Measurements from ENCODE around the gene ASTN2. TPM values are rescaled to one million over a fixed set of nuclear protein-coding genes. Genes with fewer than 3 reads are reported as not detected.

Gene ASTN2
- total RNA-seq, 1 donor = 3.1 TPM

DNA sequence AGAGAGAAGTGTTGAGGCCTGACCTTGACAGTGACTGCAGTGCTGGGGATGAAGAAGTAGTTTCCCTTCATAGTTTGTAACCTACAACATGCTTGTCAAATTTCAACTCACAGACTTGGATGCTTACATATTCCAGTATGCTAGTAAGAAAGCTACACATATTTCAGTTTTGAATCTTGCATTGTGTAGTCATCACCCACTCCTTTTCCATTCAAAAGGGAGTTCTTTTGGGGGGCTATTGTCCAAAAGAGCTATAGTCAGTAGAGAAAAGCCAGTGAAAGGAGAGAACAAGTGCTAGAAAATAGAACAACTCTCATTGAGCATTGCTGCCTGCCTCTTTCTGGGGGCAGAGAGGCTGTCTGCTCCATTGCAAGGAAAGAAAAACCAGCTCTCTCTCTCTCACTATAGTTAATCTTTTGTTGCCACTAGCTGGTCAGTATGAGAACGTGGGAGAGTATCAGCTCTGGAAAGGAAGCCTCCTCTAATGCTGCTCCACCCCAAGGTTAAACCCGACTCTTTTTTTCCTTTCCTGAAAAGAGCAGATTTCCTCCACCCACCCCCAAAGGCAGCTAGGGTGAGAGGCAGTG lies 7.3 kb downstream of the ASTN2 start:
- peaks cover 6% of the 10 kb centered on the region for H3K27me3 ChIP-seq (ENCODE audit: insufficient read depth, low read length)
- no peaks in the 10 kb centered on the region for H3K9me3 ChIP-seq (ENCODE audit: low read depth, low read length)
- no peaks in the 10 kb centered on the region for H3K4me1 ChIP-seq (ENCODE audit: insufficient read depth, low read length)
- no peak overlapping the region for H3K4me3 ChIP-seq (ENCODE audit: low read length)

DNA sequence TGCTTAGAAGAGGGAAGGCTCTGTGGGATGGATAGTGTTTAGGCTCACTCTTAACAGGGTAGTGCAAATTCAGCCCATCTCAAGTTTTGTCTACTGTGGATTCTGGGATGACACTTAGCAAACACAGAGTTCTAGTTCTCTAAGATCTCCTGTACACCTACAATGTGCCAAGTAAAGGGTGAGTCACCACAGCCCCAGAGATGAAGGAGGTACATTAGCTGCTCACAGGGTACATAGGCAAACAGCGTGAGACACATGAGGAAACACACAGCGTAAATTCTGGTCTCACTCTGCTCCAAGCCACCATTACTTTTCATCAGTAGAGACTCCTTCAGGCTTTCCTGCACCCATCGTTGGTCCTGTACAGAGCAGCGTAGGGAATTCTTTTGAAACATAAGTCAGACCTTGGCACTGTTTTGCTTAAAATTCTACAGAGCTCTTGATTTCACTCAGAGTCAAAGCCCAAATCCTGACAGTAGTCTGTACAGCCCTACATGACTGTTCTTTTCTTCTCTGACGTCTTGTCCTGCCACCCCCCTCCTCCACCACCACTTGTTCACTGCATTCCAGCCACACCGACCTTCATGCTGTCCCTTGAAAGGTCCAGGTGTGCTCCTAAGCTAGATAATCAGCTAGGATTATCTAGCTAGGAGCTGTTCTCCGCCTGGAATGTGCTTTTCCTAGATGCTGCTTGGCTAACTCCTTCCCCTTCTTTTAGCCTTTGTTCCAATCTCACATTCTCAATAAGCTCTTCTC lies 8.7 kb downstream of the ASTN2 start:
- Histone ChIP-seq H3K27me3 (ENCODE audit: insufficient read depth, low read length) (no peaks in the 10 kb centered on the region), H3K9me3 (ENCODE audit: low read depth, low read length) (no peaks in the 10 kb centered on the region), H3K4me1 (ENCODE audit: insufficient read depth, low read length) (no peaks in the 10 kb centered on the region), H3K4me3 (ENCODE audit: low read length) (no peak overlapping the region)

DNA sequence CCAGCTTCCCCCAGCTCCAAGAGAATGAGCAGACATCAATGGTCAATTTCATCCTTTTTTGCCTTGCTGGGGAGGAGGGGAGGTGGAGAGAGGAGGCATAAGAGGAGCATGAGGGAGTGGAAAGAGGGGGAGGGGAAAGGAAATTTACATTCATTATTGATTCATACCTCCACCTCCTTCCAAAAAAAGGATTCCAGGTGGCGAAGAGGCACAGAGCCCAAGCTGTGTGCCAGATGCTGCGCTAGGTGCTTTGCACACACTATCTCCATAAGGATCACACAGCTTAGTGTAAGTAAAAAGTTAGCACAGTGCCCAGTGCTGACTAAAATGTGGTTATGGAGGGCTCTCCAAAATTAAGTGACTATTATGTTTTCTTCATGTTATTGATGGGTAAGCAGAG lies 11.0 kb downstream of the ASTN2 start:
- Histone ChIP-seq H3K4me3 (ENCODE audit: low read length) (no peak overlapping the region), H3K27me3 (ENCODE audit: insufficient read depth, low read length) (no peaks in the 10 kb centered on the region), H3K9me3 (ENCODE audit: low read depth, low read length) (no peaks in the 10 kb centered on the region)

DNA sequence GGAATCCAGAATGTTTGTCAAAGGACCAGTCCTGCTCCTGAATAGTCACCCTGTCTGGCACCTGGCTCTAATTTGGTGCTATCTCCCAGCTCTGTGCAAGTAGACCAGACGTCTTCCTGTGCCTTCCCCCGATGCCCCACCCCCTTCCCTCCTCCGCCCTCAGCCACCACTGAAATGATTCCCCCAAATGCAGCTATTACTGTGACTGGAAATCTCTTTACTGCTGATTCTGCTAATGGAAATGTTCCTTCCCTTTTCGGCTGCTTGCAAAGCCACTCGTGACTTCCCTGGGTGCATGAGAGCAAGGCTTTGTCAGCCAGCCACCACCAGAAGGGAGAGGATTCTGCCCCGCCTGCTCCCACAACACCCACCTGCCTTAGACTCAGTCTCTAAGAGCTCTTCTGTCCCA lies 11.4 kb downstream of the ASTN2 start:
- H3K4me1 ChIP-seq (ENCODE audit: insufficient read depth, low read length) = no peaks in the 10 kb centered on the region
- no peaks in the 10 kb centered on the region for H3K27me3 ChIP-seq (ENCODE audit: insufficient read depth, low read length)
- no peaks in the 10 kb centered on the region for H3K9me3 ChIP-seq (ENCODE audit: low read depth, low read length)
- H3K4me3 ChIP-seq (ENCODE audit: low read length) = no peak overlapping the region

More for the DNA sequence above, 11.0 kb downstream of the ASTN2 start:
- H3K4me1 ChIP-seq (ENCODE audit: insufficient read depth, low read length) = no peaks in the 10 kb centered on the region

DNA sequence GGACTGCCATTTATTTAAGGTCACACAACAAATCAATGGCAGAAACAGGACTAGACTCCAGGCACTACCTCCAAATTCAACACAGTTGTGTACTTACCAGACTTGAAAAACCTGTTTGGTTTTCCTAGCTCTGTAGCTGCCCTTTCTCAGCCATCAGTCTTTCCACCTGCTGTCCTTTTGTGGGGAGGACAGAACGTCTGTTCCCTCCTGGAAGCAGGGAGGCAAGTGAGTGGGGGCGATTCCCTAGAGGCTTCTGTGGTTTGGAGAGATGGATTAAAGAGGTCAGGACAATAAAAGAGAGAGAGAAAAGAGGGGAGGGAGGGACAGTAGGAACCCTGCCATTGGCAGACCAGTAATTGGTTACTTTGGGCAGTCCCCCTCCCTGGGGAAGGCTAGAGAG lies 14.7 kb downstream of the ASTN2 start:
- Histone ChIP-seq H3K4me1 (ENCODE audit: insufficient read depth, low read length) (no peaks in the 10 kb centered on the region), H3K9me3 (ENCODE audit: low read depth, low read length) (no peaks in the 10 kb centered on the region), H3K4me3 (ENCODE audit: low read length) (no peak overlapping the region), H3K27me3 (ENCODE audit: insufficient read depth, low read length) (no peaks in the 10 kb centered on the region)

DNA sequence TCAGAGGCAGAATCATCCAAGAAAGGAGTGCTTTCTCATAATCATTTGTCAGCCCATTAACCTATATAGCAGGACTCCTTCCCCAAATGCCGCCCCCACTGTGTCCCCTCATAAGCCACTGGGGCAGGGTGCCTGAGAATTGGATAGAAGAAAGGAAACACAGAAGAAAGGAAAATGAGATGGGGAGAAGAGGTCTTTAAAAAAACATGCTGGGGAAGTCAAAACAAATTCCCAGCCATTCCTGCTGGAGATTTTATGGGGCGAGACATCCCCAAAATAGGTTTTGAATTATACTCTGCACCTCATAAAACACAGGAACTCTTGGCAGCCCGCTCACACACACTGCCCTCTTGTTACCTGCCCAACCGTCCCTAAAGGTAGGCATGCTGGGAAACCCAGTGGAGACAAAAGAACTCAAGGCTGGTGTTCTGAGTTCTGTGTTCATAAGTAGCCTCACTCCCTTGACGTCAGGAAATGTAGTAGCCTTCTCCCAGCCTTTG lies 19.7 kb downstream of the ASTN2 start:
- Histone ChIP-seq H3K4me3 (ENCODE audit: low read length) (no peak overlapping the region), H3K27me3 (ENCODE audit: insufficient read depth, low read length) (no peaks in the 10 kb centered on the region), H3K9me3 (ENCODE audit: low read depth, low read length) (no peaks in the 10 kb centered on the region), H3K4me1 (ENCODE audit: insufficient read depth, low read length) (no peaks in the 10 kb centered on the region)

DNA sequence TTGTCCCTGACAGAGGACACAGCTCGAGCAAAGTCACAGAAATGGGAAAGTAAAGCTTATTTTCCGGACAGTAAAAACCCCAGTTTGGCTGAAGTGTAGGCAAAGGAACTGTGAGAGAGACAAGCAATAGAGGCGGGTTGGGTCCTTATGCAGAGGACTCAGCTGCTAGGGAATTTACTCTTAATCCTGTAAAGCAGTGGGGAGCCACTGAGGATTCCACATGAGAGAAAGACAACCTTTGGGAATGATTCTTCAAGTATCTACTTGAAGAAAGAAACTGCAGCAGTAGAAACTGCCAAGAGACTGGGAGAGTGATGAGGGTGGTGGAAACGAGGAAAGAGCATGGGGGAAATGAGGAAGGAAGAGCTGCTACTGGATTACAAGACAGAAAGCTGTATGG lies 20.2 kb downstream of the ASTN2 start:
- H3K4me1 ChIP-seq (ENCODE audit: insufficient read depth, low read length) = no peaks in the 10 kb centered on the region
- H3K9me3 ChIP-seq (ENCODE audit: low read depth, low read length) = no peaks in the 10 kb centered on the region
- H3K27me3 ChIP-seq (ENCODE audit: insufficient read depth, low read length) = no peaks in the 10 kb centered on the region
- H3K4me3 ChIP-seq (ENCODE audit: low read length) = no peak overlapping the region

DNA sequence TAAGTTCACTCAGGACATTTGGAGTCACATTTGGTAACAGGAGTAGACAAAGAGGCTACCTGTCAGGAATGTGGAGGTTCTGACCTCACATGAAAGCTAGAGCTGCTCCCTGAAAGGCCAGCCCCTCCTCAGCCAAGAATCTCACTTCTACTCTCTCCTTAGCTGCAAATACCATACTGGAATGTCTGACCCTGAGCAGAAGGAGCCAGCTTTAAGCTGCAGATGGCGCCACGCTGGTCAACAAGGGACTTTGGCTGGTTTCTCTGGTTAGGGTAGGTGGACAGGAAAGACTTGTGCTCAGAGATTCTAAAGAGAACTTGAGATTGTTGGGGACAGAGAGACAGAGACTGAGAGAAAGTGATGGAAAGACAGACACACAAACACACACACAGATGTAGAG lies 21.9 kb downstream of the ASTN2 start:
- H3K27me3 ChIP-seq (ENCODE audit: insufficient read depth, low read length) = no peaks in the 10 kb centered on the region
- no peaks in the 10 kb centered on the region for H3K9me3 ChIP-seq (ENCODE audit: low read depth, low read length)
- H3K4me1 ChIP-seq (ENCODE audit: insufficient read depth, low read length) = no peaks in the 10 kb centered on the region
- H3K4me3 ChIP-seq (ENCODE audit: low read length) = no peak overlapping the region

DNA sequence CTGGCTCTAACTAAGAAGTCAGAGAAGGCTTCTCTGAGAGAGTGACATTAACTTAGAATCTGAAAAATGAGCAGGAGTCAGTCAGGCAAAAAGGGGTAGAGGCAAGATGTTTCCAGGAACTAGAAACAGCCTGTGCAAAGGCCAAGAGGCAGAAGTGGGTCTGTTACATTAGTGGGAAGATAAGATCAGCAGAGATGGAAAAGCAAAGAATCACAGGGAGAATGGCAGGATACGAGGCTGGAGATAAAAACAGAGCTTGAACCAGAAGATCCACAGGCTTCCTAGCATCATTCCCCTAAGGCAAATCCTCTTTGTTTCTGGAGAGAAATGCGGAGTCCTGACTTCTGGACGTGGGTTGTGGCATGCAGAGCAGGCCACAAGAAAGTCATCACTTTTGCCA lies 27.4 kb downstream of the ASTN2 start:
- Histone ChIP-seq H3K4me3 (ENCODE audit: low read length) (no peak overlapping the region), H3K4me1 (ENCODE audit: insufficient read depth, low read length) (no peaks in the 10 kb centered on the region), H3K9me3 (ENCODE audit: low read depth, low read length) (no peaks in the 10 kb centered on the region), H3K27me3 (ENCODE audit: insufficient read depth, low read length) (no peaks in the 10 kb centered on the region)

DNA sequence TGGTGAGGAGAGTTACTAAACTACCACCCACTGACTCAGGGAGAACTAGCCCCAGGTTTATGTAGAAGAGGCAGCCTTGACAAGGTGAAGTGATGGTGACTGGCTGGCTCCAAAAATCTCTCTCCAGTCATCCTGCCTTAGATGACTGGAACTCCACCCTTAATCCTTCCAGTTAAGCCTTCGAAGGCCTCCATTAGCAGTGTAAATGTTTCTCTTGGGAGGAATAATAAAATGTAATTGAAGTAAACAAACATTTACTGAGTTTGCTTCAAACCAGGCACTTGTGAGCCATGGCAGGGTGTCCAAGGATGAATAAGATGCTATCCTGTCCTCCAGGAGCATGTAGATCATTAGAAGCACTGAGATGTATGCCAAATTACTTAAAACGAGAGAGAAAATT lies 35.5 kb downstream of the ASTN2 start:
- no peaks in the 10 kb centered on the region for H3K9me3 ChIP-seq (ENCODE audit: low read depth, low read length)
- H3K4me1 ChIP-seq (ENCODE audit: insufficient read depth, low read length) = no peaks in the 10 kb centered on the region
- H3K4me3 ChIP-seq (ENCODE audit: low read length) = no peak overlapping the region
- no peaks in the 10 kb centered on the region for H3K27me3 ChIP-seq (ENCODE audit: insufficient read depth, low read length)

DNA sequence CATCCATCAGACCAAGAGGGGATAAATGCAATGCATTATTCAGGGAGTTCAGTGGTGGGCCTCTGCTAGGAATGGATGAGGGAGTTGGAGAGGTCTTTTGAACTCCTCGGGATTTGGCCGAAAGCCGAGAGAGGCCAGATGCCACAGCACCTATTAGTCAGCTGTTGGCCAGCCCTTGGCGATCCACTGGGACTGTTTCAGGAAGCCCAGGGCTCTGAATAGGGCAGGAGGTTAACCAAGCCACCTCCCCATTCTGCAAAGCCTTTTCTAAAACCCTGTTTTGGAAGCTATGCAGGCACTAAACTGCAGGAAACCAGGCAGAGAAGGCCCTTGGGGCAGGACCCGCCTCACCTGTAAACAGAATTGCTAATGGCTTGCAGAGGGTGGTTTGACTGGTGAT lies 37.8 kb downstream of the ASTN2 start:
- Histone ChIP-seq H3K4me1 (ENCODE audit: insufficient read depth, low read length) (no peaks in the 10 kb centered on the region), H3K27me3 (ENCODE audit: insufficient read depth, low read length) (no peaks in the 10 kb centered on the region), H3K4me3 (ENCODE audit: low read length) (no peak overlapping the region), H3K9me3 (ENCODE audit: low read depth, low read length) (no peaks in the 10 kb centered on the region)

DNA sequence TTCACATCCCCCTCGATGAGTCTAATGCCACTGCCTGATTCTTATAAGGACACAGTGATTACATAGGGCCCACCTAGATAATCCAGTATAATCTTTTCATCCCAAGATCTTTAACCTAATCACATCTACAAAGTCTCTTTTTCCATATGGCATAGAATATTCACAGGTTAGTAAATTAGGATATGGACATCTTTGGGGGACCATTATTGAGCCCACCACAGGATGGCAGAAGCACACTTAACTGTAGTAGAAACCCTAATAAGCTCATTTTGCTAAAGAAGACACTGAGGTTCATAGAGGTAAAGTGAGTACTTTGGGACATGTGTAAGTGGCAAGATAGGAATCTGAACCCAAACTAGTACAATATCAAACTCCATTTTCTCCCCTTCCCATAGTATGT lies 38.9 kb downstream of the ASTN2 start:
- Histone ChIP-seq H3K4me1 (ENCODE audit: insufficient read depth, low read length) (no peaks in the 10 kb centered on the region), H3K9me3 (ENCODE audit: low read depth, low read length) (no peaks in the 10 kb centered on the region), H3K4me3 (ENCODE audit: low read length) (no peak overlapping the region), H3K27me3 (ENCODE audit: insufficient read depth, low read length) (no peaks in the 10 kb centered on the region)

DNA sequence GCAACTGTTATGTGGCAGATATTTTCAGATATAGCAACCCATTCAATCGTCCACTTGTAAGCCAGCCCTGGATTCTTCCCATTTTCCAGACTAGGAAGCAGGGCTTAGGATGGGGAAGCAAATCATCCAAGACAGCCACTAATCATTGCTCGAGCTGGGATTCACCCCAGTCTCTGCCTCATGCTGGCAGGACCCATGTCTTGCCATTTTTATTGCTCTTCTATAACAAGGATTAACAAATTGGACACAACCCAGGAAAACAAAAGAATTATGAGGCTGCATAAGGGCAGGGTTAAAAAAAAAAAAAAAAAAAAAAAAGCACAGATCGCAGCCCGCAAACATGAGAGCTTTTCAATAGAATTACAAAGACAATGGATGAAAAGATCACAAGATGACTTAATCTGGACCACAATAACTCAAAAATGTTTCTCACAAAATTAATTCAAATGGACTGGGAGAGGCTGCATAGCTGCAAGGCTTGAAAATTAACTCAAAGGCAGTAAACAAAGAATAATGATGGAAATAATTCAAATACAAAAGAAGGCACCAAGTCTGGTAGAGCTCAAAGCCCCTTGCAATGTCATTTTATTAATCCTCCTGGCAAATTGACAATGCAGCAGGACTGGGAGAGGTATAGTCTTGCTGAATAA lies 40.7 kb downstream of the ASTN2 start:
- H3K4me1 ChIP-seq (ENCODE audit: insufficient read depth, low read length) = no peaks in the 10 kb centered on the region
- H3K9me3 ChIP-seq (ENCODE audit: low read depth, low read length) = no peaks in the 10 kb centered on the region
- H3K27me3 ChIP-seq (ENCODE audit: insufficient read depth, low read length) = no peaks in the 10 kb centered on the region
- H3K4me3 ChIP-seq (ENCODE audit: low read length) = no peak overlapping the region

DNA sequence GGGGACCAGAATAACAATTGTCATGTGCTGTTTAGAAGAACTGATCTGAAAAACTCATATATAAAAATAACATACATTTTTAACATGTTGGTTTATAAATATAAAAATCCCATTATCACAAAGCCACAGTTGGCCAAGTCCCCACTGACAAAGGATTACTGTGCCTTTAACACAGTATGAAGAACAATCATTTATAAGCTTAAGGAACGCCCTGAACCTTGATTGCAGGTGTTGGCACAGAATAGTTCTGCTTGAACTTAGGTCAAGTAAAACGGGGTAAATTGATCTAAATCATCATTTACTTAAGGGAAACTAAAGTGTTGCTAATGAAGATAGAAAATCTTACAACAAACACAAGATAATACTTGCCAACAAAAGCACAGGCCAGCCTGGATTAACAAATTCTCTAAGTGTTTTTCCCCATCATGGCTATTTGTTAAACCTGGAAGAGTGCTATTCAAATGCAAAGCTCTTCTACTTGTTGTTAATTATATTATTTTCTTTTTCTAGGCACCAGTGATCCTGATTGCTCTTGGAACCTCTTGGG lies 46.1 kb downstream of the ASTN2 start:
- H3K9me3 ChIP-seq (ENCODE audit: low read depth, low read length) = no peaks in the 10 kb centered on the region
- H3K4me1 ChIP-seq (ENCODE audit: insufficient read depth, low read length) = no peaks in the 10 kb centered on the region
- H3K4me3 ChIP-seq (ENCODE audit: low read length) = no peak overlapping the region
- no peaks in the 10 kb centered on the region for H3K27me3 ChIP-seq (ENCODE audit: insufficient read depth, low read length)

DNA sequence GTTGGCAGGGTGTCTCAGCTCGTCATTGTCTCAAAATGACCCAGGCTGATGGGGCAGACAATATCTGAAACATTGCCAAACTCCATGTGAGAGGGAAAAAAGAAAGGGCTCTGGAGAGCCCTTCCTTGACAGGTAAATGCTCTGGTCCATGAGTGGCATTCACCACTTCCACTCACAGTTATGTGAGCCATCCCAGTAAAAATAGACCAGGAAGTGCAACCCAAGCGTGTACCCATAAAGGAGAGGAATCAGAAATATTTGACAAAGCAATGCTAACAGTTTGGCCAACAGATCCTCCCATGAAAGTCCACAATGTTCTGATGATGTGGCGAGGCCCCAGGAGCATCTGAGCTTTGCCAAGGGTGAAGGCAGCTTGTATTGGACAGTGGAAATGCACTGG lies 49.4 kb downstream of the ASTN2 start:
- H3K9me3 ChIP-seq (ENCODE audit: low read depth, low read length) = no peaks in the 10 kb centered on the region
- H3K4me3 ChIP-seq (ENCODE audit: low read length) = no peak overlapping the region
- H3K4me1 ChIP-seq (ENCODE audit: insufficient read depth, low read length) = no peaks in the 10 kb centered on the region
- H3K27me3 ChIP-seq (ENCODE audit: insufficient read depth, low read length) = no peaks in the 10 kb centered on the region

Data from mononuclear cell (primary cell).